Progenitor cell of endocrine pancreas (in vitro differentiated cells): ENCODE results near the gene SFI1. TPM values are rescaled to one million over a fixed set of nuclear protein-coding genes. Genes with fewer than 3 reads are reported as not detected.
A peak's percentile ranks its signal among the peaks of the same experiment; 100 is the strongest.

Experiments used
- DNase-seq: peaks from one replicate; pipeline ENCODE4 v3.0.0; 2021; ENCODE audit warnings: low spot score; ENCODE audit not compliant: unreplicated experiment
- H3K27ac Mint-ChIP-seq: 2 replicates; pipeline ENCODE4 v1.8.0; 2021; ENCODE audit warnings: mild to moderate bottlenecking, moderate library complexity, mixed read lengths
- H3K27me3 Mint-ChIP-seq: 2 replicates; pipeline ENCODE4 v1.8.0; 2021; ENCODE audit warnings: mixed read lengths
- H3K36me3 Mint-ChIP-seq: 2 replicates; pipeline ENCODE4 v1.8.0; 2022; ENCODE audit warnings: mixed read lengths; ENCODE audit not compliant: insufficient read depth
- H3K4me1 Mint-ChIP-seq: 2 replicates; pipeline ENCODE4 v1.8.0; 2021; ENCODE audit warnings: low read depth, mixed read lengths
- H3K4me3 Mint-ChIP-seq: 2 replicates; pipeline ENCODE4 v1.8.0; 2021; ENCODE audit warnings: low read depth, mild to moderate bottlenecking, moderate library complexity, mixed read lengths
- H3K9me3 Mint-ChIP-seq: 2 replicates; pipeline ENCODE4 v1.8.0; 2021; ENCODE audit warnings: low read depth, mixed read lengths
- CTCF ChIP-seq: fragments of 200-600 bp; sonication (generic); IDR thresholded peaks from one replicate; pipeline ENCODE4 v1.5.0; 2021; ENCODE audit warnings: antibody characterized with exemption, mild to moderate bottlenecking; ENCODE audit not compliant: unreplicated experiment
- long read RNA-seq: library from polyadenylated mRNA; unstranded; transcript quantifications from one replicate; pipeline ENCODE4 v2.0.0, GENCODE V29; 2020
- total RNA-seq: library from RNA; stranded (reverse); gene quantifications from 2 replicates; pipeline ENCODE4 v1.2.1, GENCODE V29; 2021

Gene SFI1
- 61.9 and 66.3 TPM in 2 replicates for total RNA-seq
- long read RNA-seq, full-length matches to known transcripts: 1 of 37 reads
- long read RNA-seq, partial matches to known transcripts: 9 of 37 reads
- long read RNA-seq, other reads (novel, unspliced or antisense): 27 of 37 reads

- Mint-ChIP-seq H3K4me3 (peak within 1 kb of the TSS; percentile 87), H3K27me3 (no peaks in the 10 kb centered on the region), H3K27ac (peak within 1 kb of the TSS; percentile 91), H3K9me3 (no peaks in the 10 kb centered on the region), H3K36me3 (no peaks in the 10 kb centered on the region), H3K4me1 (peaks cover 1% of the 10 kb centered on the region)
- peak; percentile 47 for TF ChIP-seq CTCF
- DNase-seq: peak; percentile 85
Measured at GRCh38 chr22:31496007-31496734, at the start of gene SFI1. TSS of gene SFI1 (plus strand) at chr22:31496536. CDS start at chr22:31508285, 11,749 bp downstream.

GRCh38 chr22:31446767-31447166 is 49.6 kb upstream of the SFI1 start:
- no peak overlapping the region for H3K27ac Mint-ChIP-seq
- DNase-seq: no peak
- H3K4me3 Mint-ChIP-seq: no peak overlapping the region
- H3K4me1 Mint-ChIP-seq: no peaks in the 10 kb centered on the region
- H3K36me3 Mint-ChIP-seq: peaks cover 14% of the 10 kb centered on the region
- TF ChIP-seq CTCF: no peak
- no peaks in the 10 kb centered on the region for H3K9me3 Mint-ChIP-seq
- H3K27me3 Mint-ChIP-seq: no peaks in the 10 kb centered on the region

- Mint-ChIP-seq H3K27ac (no peak overlapping the region), H3K9me3 (no peaks in the 10 kb centered on the region), H3K4me1 (no peaks in the 10 kb centered on the region), H3K4me3 (no peak overlapping the region), H3K36me3 (peaks cover 14% of the 10 kb centered on the region), H3K27me3 (no peaks in the 10 kb centered on the region)
- no peak for TF ChIP-seq CTCF
- DNase-seq: no peak
Measured at GRCh38 chr22:31447337-31447736, 49.0 kb upstream of the SFI1 start.

- Mint-ChIP-seq H3K27me3 (no peaks in the 10 kb centered on the region), H3K4me3 (no peak overlapping the region), H3K4me1 (no peaks in the 10 kb centered on the region), H3K36me3 (peaks cover 13% of the 10 kb centered on the region), H3K9me3 (no peaks in the 10 kb centered on the region), H3K27ac (peak overlapping the region; percentile 38)
- no peak for DNase-seq
- no peak for TF ChIP-seq CTCF
Measured at GRCh38 chr22:31448382-31448781, 48.0 kb upstream of the SFI1 start.

- Mint-ChIP-seq H3K36me3 (peaks cover 16% of the 10 kb centered on the region), H3K27ac (no peak overlapping the region), H3K9me3 (no peaks in the 10 kb centered on the region), H3K4me3 (no peak overlapping the region), H3K27me3 (no peaks in the 10 kb centered on the region), H3K4me1 (no peaks in the 10 kb centered on the region)
- TF ChIP-seq CTCF: no peak
- no peak for DNase-seq
Measured at GRCh38 chr22:31449506-31449905, 46.8 kb upstream of the SFI1 start.
